Measurements from ENCODE around the gene EIF4ENIF1.
"Not testable (repeated sequence)": the region's sequence is repeated elsewhere in the genome, so short reads cannot be mapped to it uniquely, and the experiment has no call there.

Gene EIF4ENIF1

GRCh38 chr22:31507517-31507916 lies 17.9 kb upstream of the EIF4ENIF1 start:
- not testable (repeated sequence) for H2AK5ac ChIP-seq (ENCODE audit: low read length); H2BK15ac ChIP-seq (replicated peaks; ENCODE audit: low read depth); H3K9ac ChIP-seq (ENCODE audit: low read length); H3K27ac ChIP-seq (ENCODE audit: low read depth, low read length); H4K8ac ChIP-seq (ENCODE audit: low read depth, low read length); H2BK5ac ChIP-seq (ENCODE audit: low read length); DNase-seq; H3K36me3 ChIP-seq (ENCODE audit: control insufficient read depth, insufficient read depth, low read length); H4K5ac ChIP-seq (ENCODE audit: low read length); H3K79me2 ChIP-seq (ENCODE audit: control insufficient read depth, insufficient read depth, low read length); H3K4ac ChIP-seq (ENCODE audit: low read depth, low read length); H3K4me1 ChIP-seq (ENCODE audit: control insufficient read depth, low read depth, low read length); H3K4me2 ChIP-seq (ENCODE audit: low read length); H3K79me1 ChIP-seq (ENCODE audit: low read length); H3K18ac ChIP-seq (ENCODE audit: low read length); H2BK120ac ChIP-seq (ENCODE audit: low read depth, low read length); H3K23ac ChIP-seq (ENCODE audit: low read length); H3K4me3 ChIP-seq (ENCODE audit: low read length); H3K56ac ChIP-seq (ENCODE audit: low read length); H3K27me3 ChIP-seq (ENCODE audit: insufficient read depth, low read length, poor library complexity)

DNA sequence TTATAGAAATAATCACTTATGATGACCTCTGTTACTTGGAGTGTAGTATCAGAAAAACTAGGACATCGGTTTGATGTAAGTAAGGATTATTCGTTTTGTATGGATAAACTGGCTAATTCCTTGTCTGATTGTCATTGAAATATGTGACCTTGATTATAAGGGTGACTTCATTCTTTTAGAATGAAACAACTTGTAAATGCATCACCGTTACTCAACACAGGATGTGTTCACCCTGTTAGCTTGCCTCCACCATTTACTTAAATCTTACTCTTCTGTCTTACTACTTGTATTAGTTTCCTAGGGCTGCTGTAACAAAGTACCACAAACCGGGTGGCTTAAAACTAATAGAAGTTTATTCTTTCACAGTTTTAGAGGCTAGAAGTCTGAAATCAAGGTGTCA lies 14.6 kb upstream of the EIF4ENIF1 start:
- Histone ChIP-seq H2BK15ac (replicated peaks; ENCODE audit: low read depth) (no peak overlapping the region), H3K79me1 (ENCODE audit: low read length) (no peaks in the 10 kb centered on the region), H4K8ac (ENCODE audit: low read depth, low read length) (no peak overlapping the region), H3K4ac (ENCODE audit: low read depth, low read length) (no peak overlapping the region), H2BK120ac (ENCODE audit: low read depth, low read length) (no peak overlapping the region), H2AK5ac (ENCODE audit: low read length) (no peak overlapping the region), H3K79me2 (ENCODE audit: control insufficient read depth, insufficient read depth, low read length) (no peaks in the 10 kb centered on the region), H3K9ac (ENCODE audit: low read length) (no peak overlapping the region), H3K4me3 (ENCODE audit: low read length) (no peak overlapping the region), H3K4me1 (ENCODE audit: control insufficient read depth, low read depth, low read length) (no peaks in the 10 kb centered on the region), H2BK5ac (ENCODE audit: low read length) (no peak overlapping the region), H3K18ac (ENCODE audit: low read length) (no peak overlapping the region), H3K23ac (ENCODE audit: low read length) (no peak overlapping the region), H3K56ac (ENCODE audit: low read length) (no peak overlapping the region), H3K27me3 (ENCODE audit: insufficient read depth, low read length, poor library complexity) (no peaks in the 10 kb centered on the region), H4K5ac (ENCODE audit: low read length) (no peak overlapping the region), H3K4me2 (ENCODE audit: low read length) (no peak overlapping the region), H3K27ac (ENCODE audit: low read depth, low read length) (no peak overlapping the region), H3K36me3 (ENCODE audit: control insufficient read depth, insufficient read depth, low read length) (no peaks in the 10 kb centered on the region)
- no CpG with 5 or more reads among the region's 4 CpGs for whole genome bisulfite sequencing (ENCODE audit: extremely low coverage, insufficient coverage, low lambda C conversion rate)
- peak; percentile 34 for DNase-seq

- Histone ChIP-seq H3K9ac (ENCODE audit: low read length) (no peak overlapping the region), H2BK120ac (ENCODE audit: low read depth, low read length) (no peak overlapping the region), H3K4me2 (ENCODE audit: low read length) (no peak overlapping the region), H4K5ac (ENCODE audit: low read length) (no peak overlapping the region), H2BK5ac (ENCODE audit: low read length) (no peak overlapping the region), H3K79me2 (ENCODE audit: control insufficient read depth, insufficient read depth, low read length) (no peaks in the 10 kb centered on the region), H3K27ac (ENCODE audit: low read depth, low read length) (no peak overlapping the region), H2AK5ac (ENCODE audit: low read length) (no peak overlapping the region), H3K18ac (ENCODE audit: low read length) (no peak overlapping the region), H3K79me1 (ENCODE audit: low read length) (no peaks in the 10 kb centered on the region), H3K4ac (ENCODE audit: low read depth, low read length) (no peak overlapping the region), H4K8ac (ENCODE audit: low read depth, low read length) (no peak overlapping the region), H3K56ac (ENCODE audit: low read length) (no peak overlapping the region), H3K27me3 (ENCODE audit: insufficient read depth, low read length, poor library complexity) (no peaks in the 10 kb centered on the region), H3K4me3 (ENCODE audit: low read length) (no peak overlapping the region), H3K4me1 (ENCODE audit: control insufficient read depth, low read depth, low read length) (no peaks in the 10 kb centered on the region), H3K23ac (ENCODE audit: low read length) (no peak overlapping the region), H3K36me3 (ENCODE audit: control insufficient read depth, insufficient read depth, low read length) (no peaks in the 10 kb centered on the region), H2BK15ac (replicated peaks; ENCODE audit: low read depth) (no peak overlapping the region)
- no CpG with 5 or more reads among the region's 14 CpGs for WGBS (ENCODE audit: extremely low coverage, insufficient coverage, low lambda C conversion rate)
- no peak for DNase-seq
These were observed 13.7 kb upstream of the EIF4ENIF1 start for GRCh38 chr22:31503211-31503964.

- Histone ChIP-seq H3K4me3 (ENCODE audit: low read length) (no peak overlapping the region), H3K4ac (ENCODE audit: low read depth, low read length) (no peak overlapping the region), H4K8ac (ENCODE audit: low read depth, low read length) (no peak overlapping the region), H2BK5ac (ENCODE audit: low read length) (no peak overlapping the region), H3K4me2 (ENCODE audit: low read length) (no peak overlapping the region), H2BK15ac (replicated peaks; ENCODE audit: low read depth) (no peak overlapping the region), H3K4me1 (ENCODE audit: control insufficient read depth, low read depth, low read length) (no peaks in the 10 kb centered on the region), H3K79me1 (ENCODE audit: low read length) (no peaks in the 10 kb centered on the region), H3K23ac (ENCODE audit: low read length) (no peak overlapping the region), H2BK120ac (ENCODE audit: low read depth, low read length) (no peak overlapping the region), H3K9ac (ENCODE audit: low read length) (no peak overlapping the region), H3K79me2 (ENCODE audit: control insufficient read depth, insufficient read depth, low read length) (no peaks in the 10 kb centered on the region), H3K27me3 (ENCODE audit: insufficient read depth, low read length, poor library complexity) (no peaks in the 10 kb centered on the region), H3K36me3 (ENCODE audit: control insufficient read depth, insufficient read depth, low read length) (no peaks in the 10 kb centered on the region), H3K27ac (ENCODE audit: low read depth, low read length) (no peak overlapping the region), H4K5ac (ENCODE audit: low read length) (no peak overlapping the region), H3K18ac (ENCODE audit: low read length) (no peak overlapping the region), H3K56ac (ENCODE audit: low read length) (no peak overlapping the region), H2AK5ac (ENCODE audit: low read length) (no peak overlapping the region)
- no peak for DNase-seq
- WGBS (ENCODE audit: extremely low coverage, insufficient coverage, low lambda C conversion rate): no CpG with 5 or more reads among the region's 2 CpGs
These were observed 12.1 kb upstream of the EIF4ENIF1 start for GRCh38 chr22:31501738-31502137.

DNA sequence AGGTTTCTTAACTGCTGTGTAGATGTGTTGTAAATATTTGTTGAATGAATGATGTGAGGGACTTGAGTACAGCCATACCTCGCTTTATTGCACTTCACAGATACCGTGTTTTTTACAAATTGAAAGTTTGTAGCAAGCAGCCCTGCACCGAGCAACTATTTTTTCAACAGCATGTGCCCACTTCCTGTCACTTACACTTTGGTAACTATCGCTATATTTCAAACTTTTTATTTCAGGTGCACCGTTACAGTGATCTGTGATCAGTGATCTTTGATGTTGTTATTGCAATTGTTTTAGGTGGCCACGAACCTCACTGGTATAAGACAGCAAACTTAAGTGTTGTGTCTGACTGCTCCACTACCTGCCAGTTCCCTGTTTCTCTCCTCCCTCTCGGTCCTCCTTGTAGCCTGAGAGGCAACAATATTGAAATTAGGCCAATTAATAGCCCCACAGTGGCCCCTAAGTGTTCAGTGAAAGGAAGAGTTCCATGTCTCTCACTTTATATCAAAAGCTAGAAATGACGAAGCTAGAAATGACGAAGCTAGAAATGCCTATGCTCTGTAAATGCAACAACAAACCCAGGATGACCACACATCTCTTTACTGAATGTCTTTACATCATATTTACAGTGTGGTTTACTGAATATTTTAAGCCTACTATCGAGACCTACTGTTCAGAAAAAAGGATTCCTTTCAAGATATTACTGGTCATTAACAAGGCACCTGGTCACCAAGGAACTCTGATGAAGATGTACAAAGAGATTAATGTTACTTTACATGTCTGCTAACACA lies 7.7 kb upstream of the EIF4ENIF1 start:
- Histone ChIP-seq H3K4ac (ENCODE audit: low read depth, low read length) (no peak overlapping the region), H4K8ac (ENCODE audit: low read depth, low read length) (no peak overlapping the region), H3K27ac (ENCODE audit: low read depth, low read length) (no peak overlapping the region), H3K79me2 (ENCODE audit: control insufficient read depth, insufficient read depth, low read length) (no peaks in the 10 kb centered on the region), H2AK5ac (ENCODE audit: low read length) (no peak overlapping the region), H3K18ac (ENCODE audit: low read length) (no peak overlapping the region), H3K79me1 (ENCODE audit: low read length) (no peaks in the 10 kb centered on the region), H2BK120ac (ENCODE audit: low read depth, low read length) (no peak overlapping the region), H2BK5ac (ENCODE audit: low read length) (no peak overlapping the region), H2BK15ac (replicated peaks; ENCODE audit: low read depth) (no peak overlapping the region), H3K36me3 (ENCODE audit: control insufficient read depth, insufficient read depth, low read length) (no peaks in the 10 kb centered on the region), H3K9ac (ENCODE audit: low read length) (peak overlapping the region; percentile 71), H3K27me3 (ENCODE audit: insufficient read depth, low read length, poor library complexity) (no peaks in the 10 kb centered on the region), H3K4me3 (ENCODE audit: low read length) (peak overlapping the region; percentile 70), H3K23ac (ENCODE audit: low read length) (no peak overlapping the region), H3K4me1 (ENCODE audit: control insufficient read depth, low read depth, low read length) (no peaks in the 10 kb centered on the region), H4K5ac (ENCODE audit: low read length) (no peak overlapping the region), H3K4me2 (ENCODE audit: low read length) (peak overlapping the region; percentile 94), H3K56ac (ENCODE audit: low read length) (peak overlapping the region; percentile 86)
- WGBS (ENCODE audit: extremely low coverage, insufficient coverage, low lambda C conversion rate): no CpG with 5 or more reads among the region's 10 CpGs
- DNase-seq: no peak
